HG03159 (cell line): ENCODE data around the gene MYO5B.
"Not testable (repeated sequence)": the region's sequence is repeated elsewhere in the genome, so short reads cannot be mapped to it uniquely, and the experiment has no call there.

Experiments
- ATAC-seq: cut with Tn5 transposase; IDR thresholded peaks from one replicate; pipeline ENCODE4 v1.9.1; 2021; ENCODE audit warnings: mild to moderate bottlenecking, moderate library complexity; ENCODE audit not compliant: unreplicated experiment

MYO5B gene

DNA sequence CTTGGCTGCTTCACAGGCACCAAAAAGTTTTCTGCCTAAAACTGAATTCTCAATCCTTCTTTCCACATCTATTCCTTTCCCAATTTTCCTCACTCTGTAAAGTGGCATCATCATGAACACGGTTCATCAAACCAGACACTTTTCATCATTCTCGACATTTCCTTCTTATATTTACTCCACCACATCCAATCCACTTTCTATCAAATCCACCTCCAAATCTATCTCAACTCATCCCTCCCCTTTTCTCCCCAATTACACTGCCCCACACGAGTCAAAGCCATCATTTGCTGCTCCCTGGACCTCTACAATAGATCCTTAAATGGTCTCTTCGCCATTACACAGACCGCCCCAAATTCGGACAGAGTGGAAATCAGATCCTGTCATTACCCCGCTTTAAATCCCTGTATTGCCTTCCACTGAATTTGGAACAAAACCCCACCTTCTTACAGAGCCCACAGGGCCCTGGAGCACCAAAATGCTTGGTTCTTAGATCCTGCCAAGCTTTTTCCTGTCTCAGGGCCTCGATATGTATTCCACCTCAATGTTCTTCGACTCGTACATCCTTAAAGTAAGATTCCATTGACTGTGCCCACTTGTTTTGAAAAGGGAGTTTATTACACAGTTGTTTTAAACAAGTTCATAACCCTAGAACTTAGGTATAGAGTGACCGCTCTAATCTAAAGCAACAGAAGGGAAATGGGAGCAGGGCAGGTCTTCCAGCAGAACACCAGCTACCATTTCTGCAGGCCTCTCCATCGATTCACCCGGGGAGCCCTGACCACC lies 382.5 kb downstream of the MYO5B start:
- no peak for ATAC-seq

DNA sequence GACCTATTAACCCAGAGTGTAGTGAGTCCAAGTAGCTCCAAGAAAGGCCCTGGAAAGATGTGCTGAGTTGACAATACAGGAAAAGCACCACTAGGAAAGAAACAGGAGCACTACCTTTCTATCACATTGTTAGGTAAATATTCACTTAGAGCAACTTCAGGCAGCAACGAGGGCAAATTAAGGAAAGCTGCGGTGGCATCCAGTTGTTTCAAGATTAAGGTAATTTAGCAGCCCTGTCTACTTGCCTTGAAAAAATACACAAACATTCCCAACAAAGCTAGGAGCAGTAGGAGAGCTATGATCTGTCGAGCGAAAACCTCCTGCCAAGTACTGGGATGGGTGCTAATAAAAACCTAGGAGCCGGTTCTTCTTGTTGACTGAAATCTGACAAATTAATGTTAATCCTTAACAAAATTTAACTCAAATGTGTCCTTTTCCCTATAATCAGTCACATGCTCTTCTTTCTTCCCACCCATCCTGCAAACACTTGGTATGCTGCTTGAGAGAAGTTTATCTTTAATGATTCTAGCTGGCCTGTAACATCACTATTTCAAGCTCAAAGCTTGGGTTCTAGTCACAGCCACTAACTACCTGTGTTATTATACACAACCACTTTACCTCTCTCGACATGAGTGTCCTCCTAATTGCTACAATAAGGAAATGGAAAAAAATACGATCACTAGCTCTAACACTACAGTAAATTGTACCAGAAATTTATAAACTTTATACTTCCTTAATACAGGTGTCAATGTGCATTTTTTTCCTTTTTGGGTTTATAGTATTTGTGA lies 383.6 kb downstream of the MYO5B start:
- ATAC-seq, result no peak

DNA sequence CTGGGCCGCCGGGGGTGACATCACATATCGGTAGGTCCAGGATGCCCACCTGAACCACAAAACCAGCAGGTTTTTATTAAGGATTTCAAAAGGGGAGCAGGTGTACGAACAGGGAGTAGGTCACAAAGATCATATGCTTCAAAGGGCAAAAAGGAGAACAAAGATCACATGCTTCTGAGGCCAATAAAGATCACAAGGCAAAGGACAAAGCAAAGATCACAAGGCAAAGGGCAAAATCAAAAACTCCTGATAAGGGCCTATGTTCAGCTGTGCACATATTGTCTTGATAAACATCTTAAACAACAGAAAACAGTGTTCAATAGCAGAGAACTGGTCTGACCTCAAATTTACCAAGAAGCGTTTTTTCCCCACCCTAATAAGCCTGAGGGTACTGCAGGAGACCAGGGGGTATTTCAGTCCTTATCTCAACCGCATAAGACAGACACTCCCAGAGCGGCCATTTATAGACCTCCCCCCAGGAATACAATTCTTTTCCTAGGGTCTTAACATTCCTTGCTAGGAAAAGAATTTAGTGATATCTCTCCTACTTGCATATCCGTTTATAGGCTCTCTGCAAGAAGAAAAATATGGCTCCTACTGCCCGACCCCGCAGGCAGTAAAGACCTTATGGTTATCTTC lies 386.3 kb downstream of the MYO5B start:
- ATAC-seq, result not testable (repeated sequence)

DNA sequence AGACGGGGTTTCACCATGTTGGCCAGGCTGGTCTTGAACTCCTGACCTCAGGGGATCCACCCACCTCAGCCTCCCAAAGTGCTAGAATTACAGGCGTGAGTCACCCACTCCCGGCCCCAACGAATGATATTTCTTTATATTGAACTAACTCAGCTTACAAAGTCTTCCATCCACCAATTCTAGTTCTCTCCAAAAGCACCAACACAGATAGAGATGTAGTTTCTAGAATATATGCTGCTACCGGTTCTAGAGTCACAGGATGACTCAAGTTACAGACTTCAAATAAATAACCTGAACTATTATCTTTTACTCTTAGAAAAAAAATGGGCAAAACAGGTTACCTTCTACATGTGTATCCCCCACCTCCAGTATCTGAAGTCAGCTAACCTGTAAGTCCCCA lies 390.9 kb downstream of the MYO5B start:
- no peak for ATAC-seq

DNA sequence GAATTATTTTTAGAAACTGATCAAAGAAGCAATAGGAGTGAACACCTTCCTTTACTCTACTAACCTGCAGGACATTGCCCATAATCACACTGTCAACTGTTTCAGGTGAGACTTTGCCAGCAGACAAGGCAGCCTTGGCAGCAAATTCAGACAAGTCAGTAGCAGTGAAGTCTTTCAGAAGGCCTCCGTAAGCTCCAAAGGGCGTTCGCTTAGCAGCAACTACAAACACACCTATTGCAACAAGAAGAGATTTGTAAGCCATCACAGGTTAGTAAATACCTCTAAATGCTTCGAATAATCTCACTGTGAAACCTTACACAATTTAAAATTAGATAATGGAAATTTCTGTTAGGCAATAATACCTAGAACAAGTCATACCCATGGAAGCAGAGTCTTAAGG lies 392.3 kb downstream of the MYO5B start:
- ATAC-seq, result no peak

DNA sequence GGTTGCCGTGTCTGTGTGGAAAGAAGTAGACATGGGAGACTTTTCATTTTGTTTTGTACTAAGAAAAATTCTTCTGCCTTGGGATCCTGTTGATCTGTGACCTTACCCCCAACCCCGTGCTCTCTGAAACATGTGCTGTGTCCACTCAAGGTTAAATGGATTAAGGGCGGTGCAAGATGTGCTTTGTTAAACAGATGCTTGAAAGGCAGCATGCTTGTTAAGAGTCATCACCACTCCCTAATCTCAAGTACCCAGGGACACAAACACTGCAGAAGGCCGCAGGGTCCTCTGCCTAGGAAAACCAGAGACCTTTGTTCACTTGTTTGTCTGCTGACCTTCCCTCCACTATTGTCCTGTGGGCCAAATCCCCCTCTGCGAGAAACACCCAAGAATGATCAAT lies 394.5 kb downstream of the MYO5B start:
- not testable (repeated sequence) for ATAC-seq

DNA sequence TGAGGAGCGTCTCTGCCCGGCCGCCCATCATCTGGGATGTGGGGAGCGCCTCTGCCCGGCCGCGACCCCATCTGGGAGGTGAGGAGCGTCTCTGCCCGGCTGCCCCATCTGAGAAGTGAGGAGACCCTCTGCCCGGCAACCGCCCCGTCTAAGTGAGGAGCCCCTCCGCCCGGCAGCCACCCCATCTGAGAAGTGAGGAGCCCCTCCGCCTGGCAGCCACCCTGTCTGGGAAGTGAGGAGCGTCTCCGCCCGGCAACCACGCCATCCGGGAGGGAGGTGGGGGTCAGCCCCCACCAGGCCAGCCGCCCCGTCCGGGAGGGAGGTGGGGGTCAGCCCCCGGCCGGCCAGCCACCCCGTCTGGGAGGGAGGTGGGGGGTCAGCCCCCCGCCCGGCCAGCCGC lies 395.1 kb downstream of the MYO5B start:
- ATAC-seq, result not testable (repeated sequence)

DNA sequence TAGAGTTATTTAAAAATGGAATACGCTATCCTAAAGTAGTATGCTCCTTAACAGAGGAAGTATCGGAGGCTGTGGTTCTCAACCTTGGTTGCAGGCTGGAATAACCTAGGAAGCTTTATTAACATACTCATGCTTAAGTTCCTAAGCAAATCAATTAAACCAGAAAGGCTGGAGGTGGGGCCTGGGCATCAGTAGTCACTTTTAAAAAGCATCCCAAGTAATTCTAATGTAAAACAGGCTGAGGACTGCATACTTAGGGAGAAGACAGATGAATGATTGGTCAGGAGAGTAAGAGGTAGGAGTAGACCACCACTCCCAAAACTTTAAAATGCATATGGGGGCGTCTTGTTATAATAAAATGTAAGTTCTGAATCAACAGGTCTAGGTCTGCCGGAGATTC lies 396.9 kb downstream of the MYO5B start:
- no peak for ATAC-seq

- ATAC-seq, result no peak
These were observed 399.1 kb downstream of the MYO5B start for GRCh38 chr18:49795612-49796552.

GRCh38 chr18:49794743-49795142 lies 400.2 kb downstream of the MYO5B start:
- ATAC-seq, result no peak

DNA sequence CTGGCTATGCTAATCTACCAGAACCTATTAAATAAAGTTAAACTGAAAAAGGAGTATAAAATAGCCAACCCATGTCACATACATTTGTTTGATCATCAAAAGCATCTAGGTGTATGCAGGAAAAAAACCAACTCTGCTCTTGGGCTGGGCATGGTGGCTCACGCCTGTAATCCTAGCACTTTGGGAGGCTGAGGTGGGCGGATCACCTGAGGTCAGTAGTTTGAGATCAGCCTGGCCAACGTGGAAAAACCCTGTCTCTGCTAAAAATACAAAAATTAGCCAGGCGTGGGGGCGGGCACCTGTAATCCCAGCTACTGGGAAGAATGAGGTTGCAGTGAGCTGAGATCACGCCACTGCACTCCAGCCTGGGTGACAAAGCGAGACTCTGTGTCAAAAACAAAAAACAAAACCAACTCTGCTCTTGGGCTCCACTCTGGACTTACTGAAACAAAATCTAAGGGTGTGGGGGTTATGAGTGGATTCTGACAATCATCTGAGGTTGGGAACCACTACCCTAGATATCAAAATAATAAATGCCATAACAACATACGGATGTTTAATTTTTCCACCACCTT lies 405.3 kb downstream of the MYO5B start:
- not testable (repeated sequence) for ATAC-seq

DNA sequence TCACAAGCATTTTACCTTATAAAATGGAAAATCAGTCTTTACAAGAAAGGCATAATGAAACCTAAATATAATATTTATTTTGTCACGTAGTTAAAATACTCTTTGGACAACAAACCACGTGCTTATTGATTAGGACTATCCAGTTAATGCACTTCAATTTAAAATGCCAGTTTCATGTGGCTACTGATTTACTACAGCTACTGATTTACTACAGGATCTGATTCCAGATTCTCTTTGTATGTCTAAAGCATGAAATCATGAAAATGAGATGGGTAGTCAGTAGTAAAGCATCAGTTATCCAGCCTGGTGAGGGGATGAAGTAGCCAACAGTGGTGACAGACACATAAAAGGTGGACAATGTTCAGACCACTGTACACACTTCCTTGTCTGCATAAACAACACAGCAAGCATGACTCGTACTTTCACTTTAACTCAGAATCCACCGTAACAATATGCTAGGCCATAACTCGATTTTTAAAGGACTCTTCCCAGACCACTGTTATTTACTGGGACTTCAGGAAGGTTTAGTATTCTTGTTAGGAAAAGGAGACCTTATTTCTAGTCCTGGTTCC lies 406.5 kb downstream of the MYO5B start:
- no peak for ATAC-seq

- no peak for ATAC-seq
These were observed 408.8 kb downstream of the MYO5B start for GRCh38 chr18:49786019-49786720.

GRCh38 chr18:49784427-49785185 lies 410.3 kb downstream of the MYO5B start:
- ATAC-seq, result no peak

GRCh38 chr18:49783631-49784030 lies 411.3 kb downstream of the MYO5B start:
- ATAC-seq, result not testable (repeated sequence)

DNA sequence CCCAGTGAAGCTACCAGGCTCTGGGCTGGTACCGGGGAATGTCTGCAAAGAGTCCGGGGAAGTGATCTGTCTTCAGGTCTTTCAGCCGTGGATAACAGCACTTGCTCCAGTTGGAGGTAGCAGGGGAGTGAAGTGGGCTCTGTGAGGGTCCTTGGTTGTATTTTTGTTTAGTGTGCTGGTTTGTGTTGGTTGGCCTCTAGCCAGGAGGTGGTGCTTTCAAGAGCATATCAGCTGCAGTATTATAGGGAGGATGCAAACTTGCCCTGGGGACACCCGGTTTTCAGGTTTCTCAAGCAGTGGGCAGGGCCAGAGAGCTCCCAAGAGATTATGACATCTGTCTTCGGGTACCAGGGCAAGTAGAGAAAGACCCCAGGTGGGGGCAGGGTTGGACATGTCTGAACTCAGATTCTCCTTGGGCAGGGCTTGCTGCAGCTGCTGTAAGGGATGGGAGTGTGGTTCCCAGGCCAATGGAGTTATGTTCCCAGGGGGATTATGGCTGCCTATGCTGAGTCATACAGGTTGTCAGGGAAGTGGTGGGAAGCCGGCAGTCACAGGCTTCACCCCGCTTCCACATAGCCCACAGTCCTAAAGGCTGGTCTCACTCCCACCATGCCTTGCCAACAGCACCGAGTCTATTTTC lies 416.0 kb downstream of the MYO5B start:
- ATAC-seq, result no peak
